ENCODE results near the gene CDC42EP3.

Gene CDC42EP3

GRCh38 chr2:37617119-37617892 lies 54.1 kb downstream of the CDC42EP3 start:
- DNase-seq, result no peak

- DNase-seq, result no peak
Observed at GRCh38 chr2:37616677-37617005, 54.8 kb downstream of the CDC42EP3 start.

GRCh38 chr2:37615804-37616676 lies 55.4 kb downstream of the CDC42EP3 start:
- DNase-seq, result peak; percentile 76

GRCh38 chr2:37614061-37614738 lies 57.2 kb downstream of the CDC42EP3 start:
- no peak for DNase-seq

- no peak for DNase-seq
Observed at GRCh38 chr2:37612382-37612781, 59.1 kb downstream of the CDC42EP3 start.

- no peak for DNase-seq
Observed at GRCh38 chr2:37610638-37611289, 60.7 kb downstream of the CDC42EP3 start.

- DNase-seq, result no peak
Observed at GRCh38 chr2:37609782-37610181, 61.7 kb downstream of the CDC42EP3 start.

- no peak for DNase-seq
Observed at GRCh38 chr2:37604716-37605115, 66.7 kb downstream of the CDC42EP3 start.

- peak; percentile 55 for DNase-seq
Observed at GRCh38 chr2:37602702-37603101, 68.7 kb downstream of the CDC42EP3 start.

- DNase-seq, result no peak
Observed at GRCh38 chr2:37602040-37602439, 69.4 kb downstream of the CDC42EP3 start.

GRCh38 chr2:37601569-37601968 lies 69.9 kb downstream of the CDC42EP3 start:
- no peak for DNase-seq

GRCh38 chr2:37600735-37601134 lies 70.7 kb downstream of the CDC42EP3 start:
- peak; percentile 58 for DNase-seq

GRCh38 chr2:37599688-37600525 lies 71.5 kb downstream of the CDC42EP3 start:
- DNase-seq, result peak; percentile 49

- no peak for DNase-seq
Observed at GRCh38 chr2:37593694-37594093, 77.7 kb downstream of the CDC42EP3 start.

- no peak for DNase-seq
Observed at GRCh38 chr2:37593024-37593423, 78.4 kb downstream of the CDC42EP3 start.
